Stomach (tissue), 9 donors: Measurements from ENCODE around the gene RAB3GAP1. TPM values are rescaled to one million over a fixed set of nuclear protein-coding genes. Genes with fewer than 3 reads are reported as not detected.
A peak's percentile ranks its signal among the peaks of the same experiment; 100 is the strongest.

ENCODE experiments used
- DNase-seq, 2 donors: peaks; one replicate each; pipeline versions ENCODE4 v3.0.0 to v3.0.0-alpha.2; 2013 to 2019
- H3K27ac ChIP-seq, 5 donors: fragments of 200-600 bp in 4 of 5; sonication (generic) in 4 of 5; one replicate each; pipeline ENCODE4 v1.5.1; 2013 to 2019; ENCODE audit warnings: mild to moderate bottlenecking in 1 of 5, moderate library complexity in 1 of 5
- H3K27me3 ChIP-seq, 3 donors: fragments of 200-600 bp; sonication (generic); one replicate each; pipeline ENCODE4 v1.5.1; 2017 to 2019; ENCODE audit warnings: mixed run types in 1 of 3
- H3K36me3 ChIP-seq, 4 donors: fragments of 200-600 bp; sonication (generic); 1 replicate in 3 of 4; 2 replicates in 1 of 4; pipeline ENCODE4 v1.5.1; 2016 to 2019
- H3K4me1 ChIP-seq, 4 donors: fragments of 200-600 bp; sonication (generic); one replicate each; pipeline ENCODE4 v1.5.1; 2016 to 2019
- H3K4me3 ChIP-seq, 4 donors: fragments of 200-600 bp; sonication (generic) in 3 of 4; one replicate each; pipeline ENCODE4 v1.5.1; 2016 to 2019; ENCODE audit warnings: mild to moderate bottlenecking in 1 of 4
- H3K9me3 ChIP-seq, 4 donors: fragments of 200-600 bp; sonication (generic); one replicate each; pipeline ENCODE4 v1.5.1; 2016 to 2019
- EP300 ChIP-seq: sonication (generic); formaldehyde crosslinking; IDR thresholded peaks from one replicate; pipeline ENCODE4 v1.6.1; 2017; ENCODE audit warnings: antibody characterized with exemption
- POLR2A ChIP-seq, 4 donors: fragments of 450-650 bp; IDR thresholded peaks; one replicate each; pipeline ENCODE4 v1.6.1; 2016; ENCODE audit warnings: antibody characterized with exemption in 4 of 4, control low read depth in 2 of 4, mild to moderate bottlenecking in 1 of 4, moderate library complexity in 1 of 4
- POLR2AphosphoS5 ChIP-seq, 3 donors: sonication (generic); formaldehyde crosslinking; IDR thresholded peaks; one replicate each; pipeline ENCODE4 v1.6.1; 2016; ENCODE audit warnings: antibody characterized with exemption in 3 of 3
- WGBS, 5 donors: extraction: QIAGEN DNeasy Blood & Tissue Kit in 3 of 5; methylation state at CpG; one replicate each; pipeline versions ENCODE4 v1.1.5 to v1.1.7; 2013 to 2018; 5-methylcytosine and 5-hydroxymethylcytosine counted together
- intact Hi-C: fragments of 100-400 bp; cut with DNase I; formaldehyde crosslinking; loops from one replicate; pipeline ENCODE4 v1.15.1; 2023; ENCODE audit warnings: low total_unique reads
- polyA plus RNA-seq, 3 donors: library from polyadenylated mRNA; stranded (reverse); fragments of 200-250 nt; gene quantifications; one replicate each; pipeline ENCODE4 v1.2.3, GENCODE V29; 2013
- total RNA-seq, 5 donors: library from RNA; depleted of rRNA; stranded (reverse); fragments of >200 nt; gene quantifications; one replicate each; pipeline versions ENCODE4 v1.1.0 to v1.2.3, GENCODE V29; 2014 to 2016
- TF ChIP-seq, protein P1 (sequence below), 7 experiments: fragments of 450-650 bp in 4 of 7; fragments of 200-600 bp in 3 of 7; sonication (generic) in 3 of 7; IDR thresholded peaks; one replicate each; pipeline ENCODE4 v1.5.1; 2016 to 2019; ENCODE audit warnings: antibody characterized with exemption in 7 of 7, control low read depth in 2 of 7, mild to moderate bottlenecking in 1 of 7
- donor health status: healthy with polysubstance abuse.
- donor health status: Bipolar disorder and iron deficiency.
- donor health status: healthy.

RAB3GAP1 gene
- total and polyA plus RNA-seq, 8 donors, result 14.2 to 556 (median 32.1) TPM

DNA sequence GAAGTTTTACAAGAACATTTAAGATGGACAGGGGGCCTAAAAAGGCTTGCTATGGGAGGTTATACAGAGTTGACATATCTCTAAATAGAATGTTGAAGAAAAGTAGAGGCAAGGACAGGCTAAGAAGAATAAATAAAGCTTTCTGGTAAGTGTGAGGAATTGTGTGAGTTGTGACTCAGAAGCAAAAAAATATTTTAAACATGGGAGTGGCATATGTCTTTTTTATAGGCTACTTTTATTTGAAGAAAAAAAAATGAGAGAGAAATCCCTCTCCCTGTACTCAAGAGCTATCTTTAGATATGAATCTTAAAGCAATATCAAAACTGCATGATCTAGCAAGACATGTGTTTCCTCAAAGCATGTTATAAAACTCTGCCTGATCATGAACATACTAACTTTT, 41.1 kb downstream of the RAB3GAP1 start:
- H3K4me3 ChIP-seq, result no peak overlapping the region
- no peaks in the 10 kb centered on the region for H3K27me3 ChIP-seq
- peaks cover 0 to 7% (median 0%) of the 10 kb centered on the region in 4 donors for H3K9me3 ChIP-seq
- TF ChIP-seq POLR2A (IDR thresholded peaks at IDR 0.05), result no peak
- TF ChIP-seq POLR2AphosphoS5 (IDR thresholded peaks at IDR 0.05), result no peak
- no peak for TF ChIP-seq EP300
- TF ChIP-seq, protein P1, sequence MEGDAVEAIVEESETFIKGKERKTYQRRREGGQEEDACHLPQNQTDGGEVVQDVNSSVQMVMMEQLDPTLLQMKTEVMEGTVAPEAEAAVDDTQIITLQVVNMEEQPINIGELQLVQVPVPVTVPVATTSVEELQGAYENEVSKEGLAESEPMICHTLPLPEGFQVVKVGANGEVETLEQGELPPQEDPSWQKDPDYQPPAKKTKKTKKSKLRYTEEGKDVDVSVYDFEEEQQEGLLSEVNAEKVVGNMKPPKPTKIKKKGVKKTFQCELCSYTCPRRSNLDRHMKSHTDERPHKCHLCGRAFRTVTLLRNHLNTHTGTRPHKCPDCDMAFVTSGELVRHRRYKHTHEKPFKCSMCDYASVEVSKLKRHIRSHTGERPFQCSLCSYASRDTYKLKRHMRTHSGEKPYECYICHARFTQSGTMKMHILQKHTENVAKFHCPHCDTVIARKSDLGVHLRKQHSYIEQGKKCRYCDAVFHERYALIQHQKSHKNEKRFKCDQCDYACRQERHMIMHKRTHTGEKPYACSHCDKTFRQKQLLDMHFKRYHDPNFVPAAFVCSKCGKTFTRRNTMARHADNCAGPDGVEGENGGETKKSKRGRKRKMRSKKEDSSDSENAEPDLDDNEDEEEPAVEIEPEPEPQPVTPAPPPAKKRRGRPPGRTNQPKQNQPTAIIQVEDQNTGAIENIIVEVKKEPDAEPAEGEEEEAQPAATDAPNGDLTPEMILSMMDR (IDR thresholded peaks at IDR 0.05), result no peak
- intact Hi-C loops, result no loop called here
- DNase-seq, result no peak
- peaks cover 0 to 44% (median 4%) of the 10 kb centered on the region in 4 donors for H3K4me1 ChIP-seq
- H3K36me3 ChIP-seq, result peaks cover 3 to 52% (median 35%) of the 10 kb centered on the region in 4 donors
- peak overlapping the region in 2 of 5 donors; percentile 1 to 16 for H3K27ac ChIP-seq

DNA sequence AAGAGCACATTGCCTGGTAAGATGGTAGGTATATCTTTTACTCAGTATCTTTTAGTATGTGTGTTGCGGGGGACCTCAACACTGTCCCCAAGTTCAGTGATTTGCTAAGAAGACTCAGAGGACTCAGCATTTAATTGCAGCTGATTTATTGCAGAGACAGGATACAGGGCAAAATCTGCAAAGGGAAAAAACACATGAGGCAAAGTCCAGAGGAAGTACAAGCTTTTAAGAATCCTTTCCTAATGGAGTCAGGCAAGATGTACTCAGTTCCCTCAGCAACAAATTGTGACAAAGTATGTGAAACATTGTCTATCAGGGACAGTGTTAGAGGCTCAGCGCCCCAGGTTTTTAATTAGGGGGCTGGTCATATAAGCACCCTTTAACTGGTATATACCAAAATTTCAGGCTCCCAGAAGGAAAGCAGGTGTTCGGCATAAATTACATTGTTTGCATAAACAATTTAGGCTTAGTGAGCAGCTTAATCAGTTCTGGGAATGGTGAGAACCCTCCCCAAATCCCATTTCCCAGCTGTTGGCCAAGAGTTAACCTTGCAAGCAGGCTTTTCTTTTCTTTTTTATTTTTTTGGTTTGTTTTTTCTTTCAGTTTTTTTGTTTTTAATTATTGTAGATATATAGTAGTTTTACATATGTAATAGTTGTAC, 41.7 kb downstream of the RAB3GAP1 start:
- TF ChIP-seq POLR2A (IDR thresholded peaks at IDR 0.05) (no peak), EP300 (no peak), POLR2AphosphoS5 (IDR thresholded peaks at IDR 0.05) (no peak)
- TF ChIP-seq, protein P1 (IDR thresholded peaks at IDR 0.05), result no peak
- no peak overlapping the region for H3K4me3 ChIP-seq
- WGBS, 5 donors, result 80 to 87% (median 84%) methylated on average over 3 of the region's 3 CpGs
- H3K27me3 ChIP-seq, result no peaks in the 10 kb centered on the region
- intact Hi-C loops, result no loop called here
- H3K4me1 ChIP-seq, result peaks cover 0 to 44% (median 4%) of the 10 kb centered on the region in 4 donors
- peak in 1 of 2 donors; percentile 31 for DNase-seq
- H3K27ac ChIP-seq, result peak overlapping the region in 2 of 5 donors; percentile 1 to 16
- H3K9me3 ChIP-seq, result peaks cover 0 to 7% (median 0%) of the 10 kb centered on the region in 4 donors
- peaks cover 3 to 52% (median 35%) of the 10 kb centered on the region in 4 donors for H3K36me3 ChIP-seq

DNA sequence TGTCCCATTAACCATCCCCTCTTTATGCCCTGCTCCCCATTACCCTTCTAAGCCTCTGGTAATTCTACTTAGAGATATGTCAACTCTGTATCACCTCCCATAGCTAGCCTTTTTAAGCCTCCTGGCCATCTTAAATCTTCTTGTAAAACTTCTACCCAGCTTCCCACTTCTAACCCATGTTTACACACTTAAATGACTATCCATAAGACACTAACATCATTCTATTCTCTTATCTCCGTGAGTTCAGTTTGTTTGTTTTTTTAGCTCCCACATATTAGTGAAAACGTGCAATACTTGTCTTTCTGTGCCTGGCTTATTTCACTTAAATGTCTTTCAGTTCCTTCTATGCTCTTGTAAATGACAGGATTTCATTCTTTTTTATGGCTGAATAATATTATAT, 42.4 kb downstream of the RAB3GAP1 start:
- TF ChIP-seq EP300, result no peak
- TF ChIP-seq POLR2A (IDR thresholded peaks at IDR 0.05), result no peak
- Histone ChIP-seq H3K36me3 (peaks cover 3 to 50% (median 34%) of the 10 kb centered on the region in 4 donors), H3K9me3 (no peaks in the 10 kb centered on the region), H3K27me3 (no peaks in the 10 kb centered on the region), H3K4me3 (no peak overlapping the region), H3K27ac (peak overlapping the region in 1 of 5 donors; percentile 1), H3K4me1 (peaks cover 0 to 47% (median 5%) of the 10 kb centered on the region in 4 donors)
- WGBS, 5 donors, result 71 to 81% (median 77%) methylated on average over 2 of the region's 2 CpGs
- intact Hi-C loops, result no loop called here
- no peak for DNase-seq

DNA sequence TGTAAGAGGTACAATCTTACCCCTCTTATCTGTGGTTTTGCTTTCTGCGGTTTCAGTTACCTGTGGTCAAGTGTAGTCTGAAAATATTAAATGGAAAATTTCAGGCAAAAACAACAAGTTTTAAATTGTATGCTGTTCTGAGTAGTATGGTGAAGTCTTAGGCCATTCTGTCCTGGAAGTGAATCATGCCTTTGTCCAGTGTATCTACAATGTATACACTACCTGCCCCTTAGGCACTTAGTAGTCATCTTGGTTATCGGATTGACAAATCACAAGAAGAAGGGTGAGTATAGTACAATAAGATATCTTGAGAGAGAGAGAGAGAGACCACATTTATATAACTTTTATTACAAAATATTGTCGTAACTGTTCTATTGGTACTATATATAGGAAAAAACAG, 43.5 kb downstream of the RAB3GAP1 start:
- no peak for TF ChIP-seq EP300
- no peak for TF ChIP-seq POLR2A (IDR thresholded peaks at IDR 0.05)
- TF ChIP-seq, protein P1 (IDR thresholded peaks at IDR 0.05), result no peak
- no peak for TF ChIP-seq POLR2AphosphoS5 (IDR thresholded peaks at IDR 0.05)
- H3K27ac ChIP-seq, result no peak overlapping the region
- H3K27me3 ChIP-seq, result no peaks in the 10 kb centered on the region
- WGBS, 5 donors, result 90 to 97% (median 94%) methylated on average over 3 of the region's 3 CpGs
- no peak overlapping the region for H3K4me3 ChIP-seq
- intact Hi-C loops, result no loop called here
- peaks cover 0 to 57% (median 13%) of the 10 kb centered on the region in 4 donors for H3K4me1 ChIP-seq
- no peak for DNase-seq
- peaks cover 3 to 46% (median 32%) of the 10 kb centered on the region in 4 donors for H3K36me3 ChIP-seq
- no peaks in the 10 kb centered on the region for H3K9me3 ChIP-seq
